Measurements from ENCODE around the gene SLC16A5.

GRCh38 chr17:75077496-75078283, 10.1 kb upstream of the SLC16A5 start:
- TF ChIP-seq, protein P1, sequence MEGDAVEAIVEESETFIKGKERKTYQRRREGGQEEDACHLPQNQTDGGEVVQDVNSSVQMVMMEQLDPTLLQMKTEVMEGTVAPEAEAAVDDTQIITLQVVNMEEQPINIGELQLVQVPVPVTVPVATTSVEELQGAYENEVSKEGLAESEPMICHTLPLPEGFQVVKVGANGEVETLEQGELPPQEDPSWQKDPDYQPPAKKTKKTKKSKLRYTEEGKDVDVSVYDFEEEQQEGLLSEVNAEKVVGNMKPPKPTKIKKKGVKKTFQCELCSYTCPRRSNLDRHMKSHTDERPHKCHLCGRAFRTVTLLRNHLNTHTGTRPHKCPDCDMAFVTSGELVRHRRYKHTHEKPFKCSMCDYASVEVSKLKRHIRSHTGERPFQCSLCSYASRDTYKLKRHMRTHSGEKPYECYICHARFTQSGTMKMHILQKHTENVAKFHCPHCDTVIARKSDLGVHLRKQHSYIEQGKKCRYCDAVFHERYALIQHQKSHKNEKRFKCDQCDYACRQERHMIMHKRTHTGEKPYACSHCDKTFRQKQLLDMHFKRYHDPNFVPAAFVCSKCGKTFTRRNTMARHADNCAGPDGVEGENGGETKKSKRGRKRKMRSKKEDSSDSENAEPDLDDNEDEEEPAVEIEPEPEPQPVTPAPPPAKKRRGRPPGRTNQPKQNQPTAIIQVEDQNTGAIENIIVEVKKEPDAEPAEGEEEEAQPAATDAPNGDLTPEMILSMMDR (IDR thresholded peaks at IDR 0.05; ENCODE audit: insufficient read depth, low read depth, low read length), result no peak
- TF ChIP-seq EZH2 (IDR thresholded peaks at IDR 0.05; ENCODE audit: insufficient read depth, low read length), result no peak

Data from astrocyte (in vitro differentiated cells and primary cell).